GM21529 (cell line): ENCODE results near the gene C19orf85.
A peak's percentile ranks its signal among the peaks of the same experiment; 100 is the strongest.

Experiments used
- ATAC-seq: cut with Tn5 transposase; IDR thresholded peaks from one replicate; pipeline ENCODE4 v1.9.1; 2021; ENCODE audit not compliant: unreplicated experiment

C19orf85 gene

GRCh38 chr19:55478364-55478763 is 13.8 kb upstream of the C19orf85 start:
- no peak for ATAC-seq

GRCh38 chr19:55477905-55478304 is 13.4 kb upstream of the C19orf85 start:
- no peak for ATAC-seq

DNA sequence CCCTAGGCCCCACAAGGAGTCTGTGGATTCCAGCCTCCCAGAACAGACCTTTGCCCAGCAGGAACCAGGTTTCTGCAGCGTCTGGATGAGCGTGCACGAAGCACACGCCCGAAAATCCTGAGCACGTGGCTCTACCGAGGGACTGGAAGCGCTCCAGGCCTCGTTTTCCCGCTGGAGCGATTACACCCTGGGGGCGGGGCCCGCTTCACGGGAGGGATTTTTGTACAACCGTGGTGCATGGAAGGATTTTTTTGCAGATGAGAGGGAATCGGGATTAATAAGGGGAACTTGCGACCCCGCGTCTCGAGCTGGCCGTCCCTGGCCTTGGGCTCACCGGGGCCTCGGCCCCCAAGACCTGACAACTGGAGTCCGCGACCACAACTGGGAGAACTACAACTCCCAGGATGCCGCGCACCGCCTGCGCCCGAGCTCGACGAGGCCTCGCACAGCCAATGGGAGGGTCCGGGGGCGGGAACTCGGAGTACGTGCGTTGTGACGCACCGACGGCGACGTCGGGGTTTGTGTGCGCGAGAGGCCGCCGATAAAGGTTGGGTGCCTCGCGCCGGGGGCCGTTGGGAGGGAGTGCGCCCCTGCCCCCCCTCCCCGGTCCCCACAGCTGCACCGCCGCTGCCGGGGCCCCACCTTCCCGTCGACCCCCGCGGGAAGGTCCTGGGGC is 11.7 kb upstream of the C19orf85 start, which contains the start of gene ZNF628:
TSS of gene ZNF628 (plus strand) at position 518 of the 676 bp plus-strand sequence. CDS start 3,294 bp downstream, outside the sequence.
- peak; percentile 83 for ATAC-seq

- ATAC-seq = no peak
Measured at GRCh38 chr19:55474269-55475265, 10.0 kb upstream of the C19orf85 start.

DNA sequence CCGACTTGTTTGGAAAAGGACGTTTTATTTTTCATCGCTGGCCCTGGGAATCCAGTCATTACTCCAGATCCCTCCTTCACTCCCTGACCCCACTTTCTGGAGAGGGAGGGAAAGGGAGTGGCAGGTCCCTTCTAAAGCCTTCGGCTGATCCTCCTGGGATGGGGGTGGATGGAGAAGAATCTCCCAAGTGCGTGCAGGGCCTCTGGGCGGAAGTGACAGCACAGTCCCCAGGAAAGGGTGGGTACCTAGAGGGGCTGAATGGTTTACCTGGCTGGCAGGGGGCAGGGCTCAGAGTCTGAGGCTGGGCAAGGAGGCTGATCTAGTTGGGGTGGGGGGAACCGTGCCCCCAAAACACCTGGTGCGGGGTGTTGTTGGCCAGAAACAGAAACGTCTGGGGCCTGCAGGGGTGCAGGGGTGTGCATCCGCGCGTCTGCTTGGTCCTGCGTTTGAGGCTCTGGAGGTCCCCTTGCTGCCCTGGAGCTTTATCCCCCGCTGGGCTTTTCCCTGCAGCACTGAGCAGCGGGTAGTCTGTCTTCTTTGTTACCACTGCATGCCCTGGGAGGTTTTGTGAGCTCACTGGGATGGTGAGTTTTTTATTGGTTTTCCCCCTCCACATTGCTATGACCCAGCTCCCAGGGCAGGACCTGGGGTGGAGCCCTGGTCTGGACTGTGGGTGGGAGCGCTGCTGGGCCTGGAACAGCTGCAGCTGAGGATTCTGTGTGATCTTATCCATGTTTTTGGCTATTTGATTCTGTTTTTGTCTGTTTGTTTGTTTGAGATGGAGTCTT is 8.9 kb upstream of the C19orf85 start:
- no peak for ATAC-seq

DNA sequence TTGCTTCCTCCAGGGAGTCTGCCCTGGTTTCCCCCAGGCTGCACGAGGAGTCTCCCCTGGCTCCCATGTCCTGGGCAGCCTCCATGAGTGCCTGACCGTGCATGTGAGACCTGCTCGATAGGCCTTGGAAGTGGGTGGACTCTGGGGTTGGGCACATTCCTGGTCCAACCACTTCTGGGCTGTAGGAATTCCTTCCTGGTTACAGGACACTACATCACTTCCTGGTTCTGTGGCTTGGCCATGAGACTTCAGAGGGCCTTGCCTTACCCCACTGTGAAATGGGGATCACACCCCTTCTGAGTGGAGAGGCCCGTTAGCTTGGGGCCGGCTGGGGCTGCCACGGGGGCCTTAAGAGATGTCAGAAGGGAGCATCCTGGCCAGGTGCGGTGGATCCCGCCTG is 7.9 kb upstream of the C19orf85 start:
- ATAC-seq = no peak

DNA sequence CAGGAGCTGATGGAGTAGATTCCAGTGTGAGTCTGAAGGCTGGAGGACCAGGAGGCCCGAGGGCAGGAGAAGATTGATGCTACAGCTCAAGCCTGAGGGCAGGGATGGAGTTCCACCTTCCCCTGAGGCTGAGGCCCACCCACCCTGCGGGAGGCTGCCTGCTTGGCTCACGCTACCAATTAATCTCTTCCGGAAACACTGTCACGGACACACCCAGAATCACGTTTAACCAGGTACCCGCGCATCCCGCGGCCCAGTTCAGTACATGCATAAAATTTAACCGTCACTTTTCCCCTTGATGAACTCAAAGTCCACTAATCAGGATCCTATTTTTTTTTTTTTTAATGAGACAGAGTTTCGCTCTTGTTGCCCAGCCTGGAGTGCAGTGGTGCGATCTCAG is 6.7 kb upstream of the C19orf85 start:
- ATAC-seq = no peak

- ATAC-seq = no peak
Measured at GRCh38 chr19:55468054-55468393, 3.5 kb upstream of the C19orf85 start.

GRCh38 chr19:55467236-55468053 is 2.9 kb upstream of the C19orf85 start:
- no peak for ATAC-seq

DNA sequence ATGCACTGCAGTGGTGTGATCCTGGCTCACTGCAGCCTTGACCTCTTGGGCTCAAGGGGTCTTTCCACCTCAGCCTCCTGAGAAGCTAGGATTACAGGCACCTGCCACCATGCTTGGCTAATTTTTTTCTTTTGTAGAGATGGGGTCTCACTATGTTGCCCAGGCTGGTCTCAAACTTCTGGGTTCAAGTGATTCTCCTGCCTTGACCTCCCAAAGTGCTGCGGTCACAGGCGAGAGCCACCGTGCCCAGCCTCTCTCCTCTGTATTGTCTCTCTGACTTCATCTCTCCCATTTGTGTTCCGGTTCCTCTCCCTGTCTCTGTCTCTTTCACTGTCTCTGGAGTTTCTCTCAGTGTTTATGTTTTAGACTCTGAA is 1.7 kb upstream of the C19orf85 start:
- ATAC-seq = no peak

- no peak for ATAC-seq
Measured at GRCh38 chr19:55465460-55466240, 1.1 kb upstream of the C19orf85 start.

GRCh38 chr19:55464039-55464661 is 401 bp downstream of the C19orf85 start:
- ATAC-seq = no peak

DNA sequence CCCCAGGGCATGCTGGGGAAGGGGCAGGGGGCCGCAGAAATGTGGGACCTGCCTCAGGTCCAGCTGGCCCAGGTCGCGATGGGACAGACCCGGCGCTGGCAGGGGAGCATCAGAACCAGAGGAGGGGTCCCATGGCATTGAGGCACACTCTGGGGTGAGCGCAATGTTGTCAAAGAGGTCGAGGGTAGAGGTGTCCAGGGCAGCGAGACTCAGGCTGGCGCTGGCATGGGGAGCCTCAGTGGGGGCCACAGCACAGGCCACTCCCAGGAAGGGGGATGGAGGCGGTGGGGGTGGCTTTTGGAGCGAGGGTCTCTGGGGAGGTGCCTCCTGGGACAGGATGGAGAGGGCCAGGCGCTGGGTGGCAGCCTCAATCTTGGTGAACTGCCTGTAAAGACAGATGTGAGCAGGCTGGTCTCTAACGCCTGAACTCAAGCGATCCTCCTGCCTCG is 944 bp downstream of the C19orf85 start:
- no peak for ATAC-seq

GRCh38 chr19:55462722-55463121 is 1.8 kb downstream of the C19orf85 start:
- no peak for ATAC-seq

DNA sequence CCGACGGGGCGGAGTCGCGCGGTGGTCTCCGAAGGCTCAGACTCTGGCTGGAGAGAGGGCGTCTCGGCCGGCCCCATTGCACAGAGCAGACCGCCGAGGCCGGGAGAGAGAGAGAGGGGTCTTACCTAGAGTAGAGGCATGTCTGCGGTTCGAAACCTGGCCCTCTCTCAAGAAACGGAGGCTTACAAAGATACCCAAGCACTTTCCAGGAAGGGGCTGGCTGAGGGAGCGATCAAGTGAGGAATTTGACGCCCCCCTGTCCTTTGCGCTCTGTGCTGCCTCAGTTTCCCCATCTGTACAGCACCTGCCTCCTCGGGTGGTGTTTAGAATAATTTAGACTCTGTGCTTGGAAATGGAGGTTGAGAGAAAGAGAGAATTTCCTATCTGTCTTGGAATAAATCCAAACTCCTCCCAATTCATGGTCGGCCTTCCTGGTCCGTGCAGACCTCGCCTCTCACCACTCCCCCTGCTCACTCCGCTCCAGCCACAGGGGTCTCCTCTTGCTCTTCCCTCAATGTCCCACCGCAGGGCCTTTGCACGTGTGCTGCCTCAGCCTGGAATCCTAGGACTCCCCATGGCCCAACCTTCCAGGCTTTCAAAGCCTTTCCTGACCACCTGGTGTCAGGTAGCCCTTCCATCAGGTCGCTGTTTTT is 2.5 kb downstream of the C19orf85 start:
- ATAC-seq = no peak

DNA sequence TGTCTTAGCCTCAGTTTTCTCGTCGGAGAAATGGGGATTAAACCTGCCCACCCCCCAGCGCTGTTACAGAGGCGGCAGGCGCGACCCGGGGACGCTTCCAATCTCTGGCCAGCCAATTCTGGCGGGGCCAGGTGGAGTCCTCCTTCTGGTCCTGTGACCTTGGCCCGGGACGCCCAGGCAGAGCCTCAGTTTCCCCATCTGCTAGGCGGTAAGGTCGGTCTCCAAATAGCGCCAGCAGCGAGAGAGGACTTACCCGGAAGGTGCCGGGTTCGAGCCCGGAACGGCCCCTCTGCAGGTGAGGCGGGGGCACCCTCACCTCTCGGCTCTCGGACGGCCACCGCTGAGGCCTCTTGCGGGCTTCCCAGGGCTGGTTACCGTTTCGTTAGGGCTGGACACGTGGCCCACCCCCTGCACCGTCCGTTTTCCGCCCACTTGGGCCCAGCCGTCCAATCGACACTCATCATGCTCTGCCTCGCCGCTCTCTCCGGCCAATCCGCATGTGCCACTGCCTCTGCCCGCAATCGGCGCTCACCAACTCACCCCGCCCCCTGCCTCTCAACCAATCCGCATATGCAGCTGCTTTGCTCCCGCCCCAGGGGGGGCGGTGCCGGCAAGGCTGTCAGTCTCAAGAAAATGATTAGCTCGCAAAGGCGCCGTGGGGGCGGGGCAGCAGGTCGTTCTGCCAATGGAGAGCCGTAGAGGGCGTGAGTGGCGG is 3.1 kb downstream of the C19orf85 start, which contains the start of gene ISOC2:
TSS of gene ISOC2 (minus strand) at position 384 of the 715 bp plus-strand sequence. CDS start 5,156 bp downstream, outside the sequence.
- peak; percentile 89 for ATAC-seq

DNA sequence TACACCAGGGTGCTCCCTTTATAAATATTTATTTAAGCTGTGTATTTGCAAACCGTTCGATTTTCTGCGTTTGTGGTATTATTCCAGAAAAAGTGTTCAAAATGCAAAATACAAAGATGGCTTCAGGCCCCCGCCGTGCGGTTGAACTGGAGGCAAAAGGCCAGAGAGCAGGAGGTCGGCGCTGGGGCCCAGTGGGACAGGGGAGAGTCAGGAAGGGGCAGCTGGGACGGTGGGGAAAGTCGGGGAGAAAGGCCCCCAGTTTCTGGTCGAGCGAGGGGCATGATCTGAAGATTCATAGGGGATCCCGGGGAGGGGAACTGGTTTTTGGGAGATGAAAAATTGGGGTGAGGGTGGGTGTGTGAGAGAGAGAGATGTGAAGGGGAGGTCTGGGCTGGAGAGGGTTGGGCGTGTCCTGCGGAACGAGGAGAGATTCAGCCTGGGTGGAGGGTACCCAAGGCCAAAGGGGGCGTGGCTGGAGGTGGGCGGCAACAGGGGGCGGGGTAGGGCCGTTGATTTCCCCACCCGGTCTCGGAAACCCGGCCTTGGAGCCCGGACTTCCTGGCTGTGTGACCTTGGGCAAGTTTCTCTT is 3.8 kb downstream of the C19orf85 start:
- ATAC-seq = no peak
